Panc1 (cell line): ENCODE data around the gene NCDN.

Experiments
- POLR2AphosphoS5 ChIP-seq: IDR thresholded peaks from 2 replicates; pipeline ENCODE4 v1.6.1; 2012; ENCODE audit warnings: mild to moderate bottlenecking, low read depth, low read length, moderate library complexity
- SIN3A ChIP-seq: IDR thresholded peaks from 2 replicates; pipeline ENCODE4 v1.6.1; 2012; ENCODE audit warnings: low read depth, mild to moderate bottlenecking, low read length, moderate library complexity, borderline replicate concordance; ENCODE audit not compliant: insufficient read depth
- TF ChIP-seq, protein P1 (sequence below): fragments of 450-650 bp; IDR thresholded peaks from 2 replicates; pipeline ENCODE4 v1.5.1; 2017; ENCODE audit warnings: mild to moderate bottlenecking
- TF ChIP-seq, protein P2 (sequence below), 2 experiments: IDR thresholded peaks; 2 replicates each; pipeline ENCODE4 v1.6.1; 2011 to 2012; ENCODE audit warnings: low read depth in 2 of 2, control low read depth in 1 of 2, low read length in 1 of 2, mild to moderate bottlenecking in 1 of 2, moderate library complexity in 1 of 2; ENCODE audit not compliant: insufficient read depth in 1 of 2

DNA sequence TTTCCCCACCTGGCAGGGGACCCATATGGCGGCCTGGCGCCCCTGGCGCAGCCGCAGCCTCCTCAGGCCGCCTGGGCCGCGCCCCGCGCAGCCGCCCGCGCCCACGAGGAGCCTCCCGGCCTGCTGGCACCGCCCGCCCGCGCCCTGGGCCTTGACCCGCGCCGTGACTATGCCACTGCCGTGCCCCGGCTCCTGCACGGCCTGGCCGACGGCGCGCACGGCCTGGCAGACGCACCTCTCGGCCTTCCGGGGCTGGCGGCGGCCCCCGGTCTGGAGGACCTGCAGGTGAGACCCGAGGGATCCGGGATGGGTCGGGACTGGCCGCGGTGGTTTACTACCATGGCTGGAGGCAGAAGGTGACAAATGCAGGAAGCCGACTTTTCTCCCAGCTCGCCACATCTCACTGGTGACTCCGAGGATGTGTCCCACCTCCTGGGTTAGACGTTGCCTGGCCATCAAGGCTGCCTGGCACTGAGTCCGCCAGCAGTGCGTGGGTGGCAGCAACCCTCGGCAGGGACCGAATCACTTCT lies 16.6 kb downstream of the NCDN start:
- TF ChIP-seq, protein P1, sequence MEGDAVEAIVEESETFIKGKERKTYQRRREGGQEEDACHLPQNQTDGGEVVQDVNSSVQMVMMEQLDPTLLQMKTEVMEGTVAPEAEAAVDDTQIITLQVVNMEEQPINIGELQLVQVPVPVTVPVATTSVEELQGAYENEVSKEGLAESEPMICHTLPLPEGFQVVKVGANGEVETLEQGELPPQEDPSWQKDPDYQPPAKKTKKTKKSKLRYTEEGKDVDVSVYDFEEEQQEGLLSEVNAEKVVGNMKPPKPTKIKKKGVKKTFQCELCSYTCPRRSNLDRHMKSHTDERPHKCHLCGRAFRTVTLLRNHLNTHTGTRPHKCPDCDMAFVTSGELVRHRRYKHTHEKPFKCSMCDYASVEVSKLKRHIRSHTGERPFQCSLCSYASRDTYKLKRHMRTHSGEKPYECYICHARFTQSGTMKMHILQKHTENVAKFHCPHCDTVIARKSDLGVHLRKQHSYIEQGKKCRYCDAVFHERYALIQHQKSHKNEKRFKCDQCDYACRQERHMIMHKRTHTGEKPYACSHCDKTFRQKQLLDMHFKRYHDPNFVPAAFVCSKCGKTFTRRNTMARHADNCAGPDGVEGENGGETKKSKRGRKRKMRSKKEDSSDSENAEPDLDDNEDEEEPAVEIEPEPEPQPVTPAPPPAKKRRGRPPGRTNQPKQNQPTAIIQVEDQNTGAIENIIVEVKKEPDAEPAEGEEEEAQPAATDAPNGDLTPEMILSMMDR: no peak
- no peak for TF ChIP-seq SIN3A
- TF ChIP-seq POLR2AphosphoS5: no peak
- TF ChIP-seq, protein P2, sequence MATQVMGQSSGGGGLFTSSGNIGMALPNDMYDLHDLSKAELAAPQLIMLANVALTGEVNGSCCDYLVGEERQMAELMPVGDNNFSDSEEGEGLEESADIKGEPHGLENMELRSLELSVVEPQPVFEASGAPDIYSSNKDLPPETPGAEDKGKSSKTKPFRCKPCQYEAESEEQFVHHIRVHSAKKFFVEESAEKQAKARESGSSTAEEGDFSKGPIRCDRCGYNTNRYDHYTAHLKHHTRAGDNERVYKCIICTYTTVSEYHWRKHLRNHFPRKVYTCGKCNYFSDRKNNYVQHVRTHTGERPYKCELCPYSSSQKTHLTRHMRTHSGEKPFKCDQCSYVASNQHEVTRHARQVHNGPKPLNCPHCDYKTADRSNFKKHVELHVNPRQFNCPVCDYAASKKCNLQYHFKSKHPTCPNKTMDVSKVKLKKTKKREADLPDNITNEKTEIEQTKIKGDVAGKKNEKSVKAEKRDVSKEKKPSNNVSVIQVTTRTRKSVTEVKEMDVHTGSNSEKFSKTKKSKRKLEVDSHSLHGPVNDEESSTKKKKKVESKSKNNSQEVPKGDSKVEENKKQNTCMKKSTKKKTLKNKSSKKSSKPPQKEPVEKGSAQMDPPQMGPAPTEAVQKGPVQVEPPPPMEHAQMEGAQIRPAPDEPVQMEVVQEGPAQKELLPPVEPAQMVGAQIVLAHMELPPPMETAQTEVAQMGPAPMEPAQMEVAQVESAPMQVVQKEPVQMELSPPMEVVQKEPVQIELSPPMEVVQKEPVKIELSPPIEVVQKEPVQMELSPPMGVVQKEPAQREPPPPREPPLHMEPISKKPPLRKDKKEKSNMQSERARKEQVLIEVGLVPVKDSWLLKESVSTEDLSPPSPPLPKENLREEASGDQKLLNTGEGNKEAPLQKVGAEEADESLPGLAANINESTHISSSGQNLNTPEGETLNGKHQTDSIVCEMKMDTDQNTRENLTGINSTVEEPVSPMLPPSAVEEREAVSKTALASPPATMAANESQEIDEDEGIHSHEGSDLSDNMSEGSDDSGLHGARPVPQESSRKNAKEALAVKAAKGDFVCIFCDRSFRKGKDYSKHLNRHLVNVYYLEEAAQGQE (IDR thresholded peaks at IDR 0.05; ENCODE audit: insufficient read depth in 1 of 2, low read depth in 2 of 2, low read length in 1 of 2): no peak
